Measurements from ENCODE around the gene TP73.

GRCh38 chr1:3771108-3772026, 119.1 kb downstream of the TP73 start:
- TF ChIP-seq CTCF (IDR thresholded peaks at IDR 0.05; ENCODE audit: low read depth, low read length) (no peak), EZH2phosphoT487 (IDR thresholded peaks at IDR 0.05; ENCODE audit: low read depth) (no peak)
